DOHH2 (cell line): Measurements from ENCODE around the gene GALR2.
A peak's percentile ranks its signal among the peaks of the same experiment; 100 is the strongest.

ENCODE experiments used
- H3F3A ChIP-seq: fragments of 200-600 bp; sonication (generic), shearing (Covaris generic); 2 replicates; pipeline ENCODE4 v1.6.0; 2016; ENCODE audit warnings: antibody characterized with exemption, mild to moderate bottlenecking; ENCODE audit not compliant: control insufficient read depth, insufficient read depth
- H3K27ac ChIP-seq: fragments of 200-600 bp; sonication (generic); 2 replicates; pipeline ENCODE4 v1.5.1; 2014; ENCODE audit warnings: low read depth, mild to moderate bottlenecking, low read length, moderate library complexity
- H3K27me3 ChIP-seq: fragments of 200-600 bp; sonication (generic); 2 replicates; pipeline ENCODE4 v1.6.1; 2014; ENCODE audit warnings: mild to moderate bottlenecking, low read length, mixed read lengths; ENCODE audit not compliant: control insufficient read depth
- H3K36me3 ChIP-seq: fragments of 200-600 bp; sonication (generic); 2 replicates; pipeline ENCODE4 v1.6.1; 2014; ENCODE audit warnings: mild to moderate bottlenecking, low read length, moderate library complexity, mixed read lengths; ENCODE audit not compliant: control insufficient read depth
- H3K4me1 ChIP-seq: fragments of 200-600 bp; sonication (generic); 2 replicates; pipeline ENCODE4 v1.6.1; 2014; ENCODE audit warnings: mild to moderate bottlenecking, low read length, mixed read lengths; ENCODE audit not compliant: control insufficient read depth
- H3K4me2 ChIP-seq: fragments of 200-600 bp; sonication (generic); 2 replicates; pipeline ENCODE4 v1.6.0; 2014; ENCODE audit warnings: mild to moderate bottlenecking, low read length, moderate library complexity
- H3K4me3 ChIP-seq: fragments of 200-600 bp; sonication (generic); 2 replicates; pipeline ENCODE4 v1.5.1; 2014; ENCODE audit warnings: mild to moderate bottlenecking, low read length, mixed read lengths
- H3K79me2 ChIP-seq: fragments of 200-600 bp; sonication (generic); 2 replicates; pipeline ENCODE4 v1.6.1; 2014; ENCODE audit warnings: mild to moderate bottlenecking, low read length, mixed read lengths; ENCODE audit not compliant: control insufficient read depth
- H3K9me2 ChIP-seq: fragments of 200-600 bp; sonication (generic); replicated peaks from 2 replicates; pipeline ENCODE4 v1.6.1; 2014; ENCODE audit warnings: mild to moderate bottlenecking, low read length, mixed read lengths; ENCODE audit not compliant: control insufficient read depth
- H3K9me3 ChIP-seq: fragments of 200-600 bp; sonication (generic); 2 replicates; pipeline ENCODE4 v1.6.1; 2014; ENCODE audit warnings: antibody characterized with exemption, low read length, mixed read lengths; ENCODE audit not compliant: control insufficient read depth, insufficient read depth
- H4K20me1 ChIP-seq: fragments of 200-600 bp; sonication (generic); 2 replicates; pipeline ENCODE4 v1.6.0; 2014; ENCODE audit warnings: low read depth, mild to moderate bottlenecking, antibody characterized with exemption, low read length, moderate library complexity; ENCODE audit not compliant: control insufficient read depth, insufficient read depth
- CTCF ChIP-seq: fragments of 200-600 bp; sonication (generic); IDR thresholded peaks from one replicate; pipeline ENCODE4 v1.5.1; 2014; ENCODE audit warnings: antibody characterized with exemption, mild to moderate bottlenecking, low read depth, low read length; ENCODE audit not compliant: poor library complexity, severe bottlenecking
- EZH2phosphoT487 ChIP-seq: fragments of 200-600 bp; sonication (generic); IDR thresholded peaks from 2 replicates; pipeline ENCODE4 v1.6.1; 2017; ENCODE audit warnings: borderline replicate concordance, mild to moderate bottlenecking, antibody characterized with exemption, low read length, moderate library complexity, mixed read lengths

The GALR2 gene

DNA sequence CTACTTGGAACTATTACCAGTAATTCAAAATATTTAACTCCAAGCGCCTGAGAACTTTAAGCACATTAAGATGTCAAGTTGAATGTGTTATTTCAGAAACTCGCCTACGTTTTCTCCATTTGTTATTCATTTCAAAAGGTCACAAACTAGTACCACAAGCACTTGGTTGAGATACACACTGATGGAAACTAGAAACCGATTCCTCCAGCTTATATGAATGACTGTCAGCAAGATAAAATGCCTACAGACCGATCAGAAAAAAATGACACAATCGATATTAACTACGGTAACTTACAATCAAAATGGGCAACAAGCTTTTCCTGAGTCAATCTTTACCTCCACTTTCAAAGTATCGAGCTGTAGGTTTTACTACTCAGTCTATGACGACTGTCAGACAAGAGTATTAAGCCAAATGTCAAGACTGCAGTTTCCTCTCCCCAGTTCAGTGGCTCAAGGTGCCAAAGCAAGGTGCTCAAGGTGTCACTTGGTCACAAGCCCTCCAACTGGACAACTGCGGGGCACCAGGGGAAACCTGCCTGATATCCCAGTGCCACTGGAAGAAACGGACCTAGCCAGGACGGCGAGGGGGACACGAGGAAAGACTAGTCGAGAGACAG, 2.9 kb upstream of the GALR2 start:
- TF ChIP-seq CTCF (no peak), EZH2phosphoT487 (no peak)
- no peaks in the 10 kb centered on the region for H3K9me3 ChIP-seq
- peak overlapping the region; percentile 96 for H3K4me3 ChIP-seq
- H3F3A ChIP-seq = peaks cover 9% of the 10 kb centered on the region
- H3K4me2 ChIP-seq = peak overlapping the region; percentile 86
- H3K36me3 ChIP-seq = peaks cover 34% of the 10 kb centered on the region
- peak overlapping the region; percentile 68 for H3K27ac ChIP-seq
- no peaks in the 10 kb centered on the region for H3K9me2 ChIP-seq
- H4K20me1 ChIP-seq = peaks cover 10% of the 10 kb centered on the region; the same call in 1 of the 2 replicates
- H3K4me1 ChIP-seq = peaks cover 21% of the 10 kb centered on the region
- peaks cover 5% of the 10 kb centered on the region for H3K27me3 ChIP-seq
- H3K79me2 ChIP-seq = peaks cover 59% of the 10 kb centered on the region

GRCh38 chr17:76072148-76072858, 2.3 kb upstream of the GALR2 start, which contains the start of gene SRP68:
TSS of gene SRP68 (minus strand) at chr17:76072517. CDS start at chr17:76072491, 26 bp downstream.
- peaks cover 10% of the 10 kb centered on the region for H3K27me3 ChIP-seq
- H3K9me2 ChIP-seq = no peaks in the 10 kb centered on the region
- peak within 1 kb of the TSS; percentile 68 for H3K27ac ChIP-seq
- peak within 1 kb of the TSS; percentile 96 for H3K4me3 ChIP-seq
- peaks cover 9% of the 10 kb centered on the region for H3F3A ChIP-seq
- H3K4me1 ChIP-seq = peaks cover 21% of the 10 kb centered on the region
- H3K36me3 ChIP-seq = peaks cover 28% of the 10 kb centered on the region
- peaks cover 56% of the 10 kb centered on the region for H3K79me2 ChIP-seq
- TF ChIP-seq EZH2phosphoT487 = no peak
- TF ChIP-seq CTCF = no peak
- peak within 1 kb of the TSS; percentile 86 for H3K4me2 ChIP-seq
- peaks cover 10% of the 10 kb centered on the region; the same call in 1 of the 2 replicates for H4K20me1 ChIP-seq
- H3K9me3 ChIP-seq = no peaks in the 10 kb centered on the region

- Histone ChIP-seq H3K9me2 (no peaks in the 10 kb centered on the region), H3K36me3 (peaks cover 7% of the 10 kb centered on the region), H3K27ac (no peak overlapping the region), H3K4me2 (no peak overlapping the region), H3K27me3 (peaks cover 24% of the 10 kb centered on the region), H3K4me3 (no peak overlapping the region), H3F3A (peaks cover 9% of the 10 kb centered on the region), H3K9me3 (no peaks in the 10 kb centered on the region), H3K79me2 (peaks cover 26% of the 10 kb centered on the region), H3K4me1 (peaks cover 14% of the 10 kb centered on the region), H4K20me1 (peaks cover 4% of the 10 kb centered on the region; the same call in 1 of the 2 replicates)
- TF ChIP-seq CTCF (no peak), EZH2phosphoT487 (no peak)
Measured at GRCh38 chr17:76075364-76076145, 974 bp downstream of the GALR2 start.
